Stimulated activated CD4-positive, alpha-beta T cell treated with anti-CD3 and anti-CD28 coated beads, TNF-alpha, amount 100 ng/mL, for 48 hours (primary cell): ENCODE measurements around the gene C20orf202.
"Not testable (repeated sequence)": the region's sequence is repeated elsewhere in the genome, so short reads cannot be mapped to it uniquely, and the experiment has no call there.

ENCODE experiments used
- DNase-seq, 3 donors: peaks; one replicate each; pipeline ENCODE4 v3.0.0-alpha.2; 2020; ENCODE audit warnings: low read depth in 3 of 3

C20orf202 gene

DNA sequence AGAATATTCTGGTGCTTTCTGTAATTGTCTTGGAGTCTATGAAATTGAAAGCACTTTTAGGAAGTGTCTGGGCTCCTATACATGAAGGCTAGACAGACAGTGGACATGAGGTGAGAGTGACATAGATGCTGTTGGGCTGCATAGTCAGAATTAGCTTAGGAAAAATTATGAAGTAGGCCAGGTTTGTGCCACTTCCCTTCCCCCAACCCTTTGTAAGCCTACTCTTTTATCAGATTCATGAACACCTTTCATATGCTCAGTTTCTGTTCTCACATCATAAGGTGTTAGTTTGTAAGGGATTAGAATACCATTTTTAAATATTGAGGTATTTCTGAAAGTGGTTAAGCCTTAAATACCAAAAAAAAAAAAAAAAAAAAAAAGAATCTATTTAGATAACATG is 44.4 kb downstream of the C20orf202 start:
- no peak for DNase-seq

GRCh38 chr20:1250282-1250681 is 47.0 kb downstream of the C20orf202 start:
- DNase-seq = not testable (repeated sequence)

- no peak for DNase-seq
Measured at GRCh38 chr20:1252416-1252815, 49.2 kb downstream of the C20orf202 start.

DNA sequence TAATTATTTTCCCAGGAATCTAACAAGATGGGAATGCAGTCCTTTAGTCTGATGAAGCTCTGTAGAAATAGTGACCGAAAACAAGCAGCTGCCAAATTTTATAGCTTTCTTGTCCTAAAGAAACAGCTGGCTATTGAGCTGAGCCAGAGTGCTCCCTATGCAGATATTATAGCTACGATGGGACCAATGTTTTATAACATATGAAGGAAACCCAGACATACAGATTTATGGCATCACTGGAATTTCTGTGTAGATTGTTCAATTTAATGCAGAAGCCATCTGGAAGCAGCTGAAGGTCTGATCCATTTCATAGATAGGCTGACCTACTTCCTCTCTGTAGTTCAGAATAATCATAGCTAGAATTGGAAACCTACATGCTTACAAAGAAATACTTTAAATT is 51.0 kb downstream of the C20orf202 start:
- no peak for DNase-seq

GRCh38 chr20:1255675-1256074 is 52.4 kb downstream of the C20orf202 start:
- no peak for DNase-seq
